GM08714 (cell line): ENCODE measurements around the gene GRM4.
"Not testable (repeated sequence)": the region's sequence is repeated elsewhere in the genome, so short reads cannot be mapped to it uniquely, and the experiment has no call there.

Experiments
- H3K4me3 ChIP-seq: fragments of 200-500 bp; sonication (Bioruptor generic); 2 replicates; pipeline ENCODE4 v1.5.1; 2014; ENCODE audit warnings: mild to moderate bottlenecking, low read length, inconsistent platforms
- ZNF274 ChIP-seq: IDR thresholded peaks from 2 replicates; pipeline ENCODE4 v1.6.1; 2012; ENCODE audit warnings: mild to moderate bottlenecking, low read depth, low read length

The GRM4 gene

GRCh38 chr6:34027445-34027936, 118.4 kb downstream of the GRM4 start:
- no peak for TF ChIP-seq ZNF274
- no peak overlapping the region for H3K4me3 ChIP-seq

GRCh38 chr6:34025861-34026260, 120.0 kb downstream of the GRM4 start:
- no peak for TF ChIP-seq ZNF274
- H3K4me3 ChIP-seq: no peak overlapping the region

- no peak for TF ChIP-seq ZNF274
Observed at GRCh38 chr6:34025112-34025807, 120.6 kb downstream of the GRM4 start.

GRCh38 chr6:34022873-34023255, 123.0 kb downstream of the GRM4 start:
- no peak overlapping the region for H3K4me3 ChIP-seq
- no peak for TF ChIP-seq ZNF274

More at GRCh38 chr6:34025112-34025807, 120.6 kb downstream of the GRM4 start:
- no peak overlapping the region for H3K4me3 ChIP-seq

- no peak overlapping the region for H3K4me3 ChIP-seq
- TF ChIP-seq ZNF274: no peak
Observed at GRCh38 chr6:34022250-34022872, 123.5 kb downstream of the GRM4 start.

- no peak for TF ChIP-seq ZNF274
- H3K4me3 ChIP-seq: no peak overlapping the region
Observed at GRCh38 chr6:34021554-34022190, 124.2 kb downstream of the GRM4 start.

GRCh38 chr6:34020807-34021553, 124.9 kb downstream of the GRM4 start:
- no peak overlapping the region for H3K4me3 ChIP-seq
- TF ChIP-seq ZNF274: no peak

- H3K4me3 ChIP-seq: no peak overlapping the region
- TF ChIP-seq ZNF274: no peak
Observed at GRCh38 chr6:34020278-34020677, 125.6 kb downstream of the GRM4 start.

GRCh38 chr6:34018961-34019606, 126.8 kb downstream of the GRM4 start:
- no peak for TF ChIP-seq ZNF274
- H3K4me3 ChIP-seq: no peak overlapping the region

- no peak overlapping the region for H3K4me3 ChIP-seq
- TF ChIP-seq ZNF274: no peak
Observed at GRCh38 chr6:34018026-34018425, 127.9 kb downstream of the GRM4 start.

GRCh38 chr6:34017106-34017805, 128.6 kb downstream of the GRM4 start:
- no peak overlapping the region for H3K4me3 ChIP-seq
- no peak for TF ChIP-seq ZNF274

GRCh38 chr6:34016573-34016972, 129.3 kb downstream of the GRM4 start:
- H3K4me3 ChIP-seq: not testable (repeated sequence)

GRCh38 chr6:34015586-34015985, 130.3 kb downstream of the GRM4 start:
- no peak for TF ChIP-seq ZNF274
- no peak overlapping the region for H3K4me3 ChIP-seq
